Neural cell (in vitro differentiated cells): Measurements from ENCODE around the gene RAB39B. TPM values are rescaled to one million over a fixed set of nuclear protein-coding genes. Genes with fewer than 3 reads are reported as not detected.

Experiments
- H2AFZ ChIP-seq: fragments of 200-600, 300-800 bp; sonication (generic), shearing (Covaris generic); 2 replicates; pipeline ENCODE4 v1.6.0; 2014; ENCODE audit warnings: low read depth, mild to moderate bottlenecking, antibody characterized with exemption, low read length, moderate library complexity
- H3F3A ChIP-seq: fragments of 200-600 bp; shearing (Covaris generic); 2 replicates; pipeline ENCODE4 v1.6.1; 2016; ENCODE audit warnings: mild to moderate bottlenecking, moderate library complexity, mixed read lengths, antibody characterized with exemption, low read length; ENCODE audit not compliant: insufficient read depth, poor library complexity, severe bottlenecking
- H3K27ac ChIP-seq: fragments of 200-600, 300-800 bp; sonication (generic), shearing (Covaris generic); 2 replicates; pipeline ENCODE4 v1.5.1; 2014; ENCODE audit warnings: mild to moderate bottlenecking, low read length, moderate library complexity
- H3K27me3 ChIP-seq: fragments of 300-800, 200-600 bp; sonication (generic), shearing (Covaris generic); 2 replicates; pipeline ENCODE4 v1.6.0; 2014; ENCODE audit warnings: mild to moderate bottlenecking, low read depth, low read length, moderate library complexity; ENCODE audit not compliant: insufficient read depth
- H3K36me3 ChIP-seq: fragments of 300-800, 200-600 bp; sonication (generic), shearing (Covaris generic); 2 replicates; pipeline ENCODE4 v1.5.1; 2014; ENCODE audit warnings: mild to moderate bottlenecking, antibody characterized with exemption, low read length, moderate library complexity; ENCODE audit not compliant: insufficient read depth
- H3K4me2 ChIP-seq: fragments of 300-800, 200-600 bp; sonication (generic), shearing (Covaris generic); 2 replicates; pipeline ENCODE4 v1.6.0; 2014; ENCODE audit warnings: mild to moderate bottlenecking, low read length
- H3K4me3 ChIP-seq: fragments of 300-800, 200-600 bp; sonication (generic), shearing (Covaris generic); 2 replicates; pipeline ENCODE4 v1.5.1; 2014; ENCODE audit warnings: mild to moderate bottlenecking, low read length, moderate library complexity
- H3K79me2 ChIP-seq: fragments of 200-600 bp; shearing (Covaris generic); replicated peaks from 2 replicates; pipeline ENCODE4 v1.6.0; 2014; ENCODE audit warnings: mild to moderate bottlenecking, low read length, moderate library complexity; ENCODE audit not compliant: insufficient read depth
- H3K9ac ChIP-seq: fragments of 300-800, 200-600 bp; sonication (generic), shearing (Covaris generic); 2 replicates; pipeline ENCODE4 v1.6.1; 2016; ENCODE audit warnings: mild to moderate bottlenecking, low read length, mixed read lengths
- H3K9me2 ChIP-seq: fragments of 200-600 bp; shearing (Covaris generic); 2 replicates; pipeline ENCODE4 v1.6.1; 2016; ENCODE audit warnings: mild to moderate bottlenecking, low read length, mixed read lengths; ENCODE audit not compliant: insufficient read depth
- H3K9me3 ChIP-seq: fragments of 200-600, 300-800 bp; sonication (generic), shearing (Covaris generic); 2 replicates; pipeline ENCODE4 v1.6.1; 2016; ENCODE audit warnings: mild to moderate bottlenecking, mixed run types, low read length, moderate library complexity, mixed read lengths
- H4K20me1 ChIP-seq: fragments of 200-600 bp; shearing (Covaris generic); 2 replicates; pipeline ENCODE4 v1.6.1; 2016; ENCODE audit warnings: mild to moderate bottlenecking, mixed run types; ENCODE audit not compliant: insufficient read depth
- EP300 ChIP-seq: fragments of 450-650 bp; conservative IDR thresholded peaks from 2 replicates; pipeline ENCODE4 v1.6.1; 2014; ENCODE audit warnings: antibody characterized with exemption, mild to moderate bottlenecking, moderate library complexity; ENCODE audit not compliant: poor library complexity, severe bottlenecking
- EZH2 ChIP-seq: fragments of 200-600, 300-800 bp; shearing (Covaris generic), sonication (generic); IDR thresholded peaks from 2 replicates; pipeline ENCODE4 v1.6.1; 2014; ENCODE audit warnings: antibody characterized with exemption, low read length, borderline replicate concordance, mild to moderate bottlenecking; ENCODE audit not compliant: insufficient read depth, poor library complexity, severe bottlenecking
- MXI1 ChIP-seq: fragments of 450-650 bp; conservative IDR thresholded peaks from 2 replicates; pipeline ENCODE4 v1.6.1; 2014; ENCODE audit warnings: antibody characterized with exemption, mild to moderate bottlenecking; ENCODE audit not compliant: poor library complexity, severe bottlenecking
- POLR2AphosphoS5 ChIP-seq: IDR thresholded peaks from 2 replicates; pipeline ENCODE4 v1.6.1; 2012
- RAD21 ChIP-seq: fragments of 450-650 bp; conservative IDR thresholded peaks from 2 replicates; pipeline ENCODE4 v1.6.1; 2014; ENCODE audit warnings: antibody characterized with exemption, mild to moderate bottlenecking, moderate library complexity
- SMC3 ChIP-seq: fragments of 450-650 bp; conservative IDR thresholded peaks from 2 replicates; pipeline ENCODE4 v1.6.1; 2014; ENCODE audit warnings: antibody characterized with exemption, mild to moderate bottlenecking, moderate library complexity; ENCODE audit not compliant: poor library complexity
- TAF1 ChIP-seq: IDR thresholded peaks from 2 replicates; pipeline ENCODE4 v1.6.1; 2012; ENCODE audit warnings: low read depth
- polyA plus RNA-seq: library from polyadenylated mRNA; depleted of rRNA; stranded (reverse); fragments of >200 nt; gene quantifications from 2 replicates; pipeline ENCODE4 v1.2.3, GENCODE V29; 2014
- TF ChIP-seq, protein P1 (sequence below): fragments of 450-650 bp; IDR thresholded peaks from 2 replicates; pipeline ENCODE4 v1.5.1; 2014; ENCODE audit warnings: antibody characterized with exemption, mild to moderate bottlenecking, moderate library complexity; ENCODE audit not compliant: poor library complexity, severe bottlenecking
- TF ChIP-seq, protein P2 (sequence below): IDR thresholded peaks from 2 replicates; pipeline ENCODE4 v1.6.1; 2012; ENCODE audit warnings: borderline replicate concordance

Gene RAB39B
- polyA plus RNA-seq, 1 donor from 2014 or later: 27.4 TPM

DNA sequence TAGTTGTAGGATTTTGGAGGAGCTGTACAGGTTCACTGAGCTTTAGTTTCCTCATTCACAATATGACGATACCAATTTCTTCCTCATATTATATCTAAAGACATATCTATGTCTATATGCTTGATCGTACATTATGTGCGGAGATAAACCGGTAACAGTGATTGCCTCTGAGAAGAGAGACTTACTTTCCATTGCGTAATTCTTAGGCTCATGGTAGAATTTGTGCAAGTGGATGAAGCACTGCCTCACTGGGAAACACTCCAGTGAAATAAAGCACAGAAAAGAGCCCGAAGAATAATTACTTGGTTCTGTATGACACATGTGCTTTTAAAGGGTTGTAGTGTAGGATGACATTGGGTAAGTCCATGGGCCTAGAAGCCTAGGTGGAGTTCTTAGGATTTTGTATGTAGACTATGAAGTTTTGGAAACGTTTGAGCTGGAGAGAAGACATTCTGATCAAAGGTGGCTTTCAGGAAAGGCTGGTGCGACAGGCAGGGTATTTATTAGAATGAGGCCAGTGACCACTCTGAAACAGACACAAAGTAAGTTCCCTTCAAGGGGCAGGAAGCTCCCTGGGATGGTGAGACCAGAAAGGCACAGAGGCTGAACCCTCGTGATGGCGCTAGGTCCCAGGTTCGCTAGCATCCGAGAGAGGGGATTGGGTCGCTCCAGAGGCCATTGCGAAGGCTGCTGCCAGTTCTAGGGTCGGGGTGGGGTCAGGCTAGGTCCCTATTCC, 48.7 kb downstream of the RAB39B start:
- Histone ChIP-seq H3K4me2 (peak overlapping the region; percentile 48), H4K20me1 (no peaks in the 10 kb centered on the region), H3K79me2 (peaks cover 34% of the 10 kb centered on the region), H3F3A (no peaks in the 10 kb centered on the region), H3K9me2 (no peaks in the 10 kb centered on the region), H2AFZ (peak overlapping the region; percentile 51), H3K36me3 (no peaks in the 10 kb centered on the region), H3K4me3 (peak overlapping the region; percentile 73), H3K9me3 (no peaks in the 10 kb centered on the region), H3K9ac (peak overlapping the region; percentile 90), H3K27ac (peak overlapping the region; percentile 93), H3K27me3 (no peaks in the 10 kb centered on the region)
- TF ChIP-seq, protein P1, sequence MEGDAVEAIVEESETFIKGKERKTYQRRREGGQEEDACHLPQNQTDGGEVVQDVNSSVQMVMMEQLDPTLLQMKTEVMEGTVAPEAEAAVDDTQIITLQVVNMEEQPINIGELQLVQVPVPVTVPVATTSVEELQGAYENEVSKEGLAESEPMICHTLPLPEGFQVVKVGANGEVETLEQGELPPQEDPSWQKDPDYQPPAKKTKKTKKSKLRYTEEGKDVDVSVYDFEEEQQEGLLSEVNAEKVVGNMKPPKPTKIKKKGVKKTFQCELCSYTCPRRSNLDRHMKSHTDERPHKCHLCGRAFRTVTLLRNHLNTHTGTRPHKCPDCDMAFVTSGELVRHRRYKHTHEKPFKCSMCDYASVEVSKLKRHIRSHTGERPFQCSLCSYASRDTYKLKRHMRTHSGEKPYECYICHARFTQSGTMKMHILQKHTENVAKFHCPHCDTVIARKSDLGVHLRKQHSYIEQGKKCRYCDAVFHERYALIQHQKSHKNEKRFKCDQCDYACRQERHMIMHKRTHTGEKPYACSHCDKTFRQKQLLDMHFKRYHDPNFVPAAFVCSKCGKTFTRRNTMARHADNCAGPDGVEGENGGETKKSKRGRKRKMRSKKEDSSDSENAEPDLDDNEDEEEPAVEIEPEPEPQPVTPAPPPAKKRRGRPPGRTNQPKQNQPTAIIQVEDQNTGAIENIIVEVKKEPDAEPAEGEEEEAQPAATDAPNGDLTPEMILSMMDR: no peak
- TF ChIP-seq SMC3: no peak
- TF ChIP-seq, protein P2, sequence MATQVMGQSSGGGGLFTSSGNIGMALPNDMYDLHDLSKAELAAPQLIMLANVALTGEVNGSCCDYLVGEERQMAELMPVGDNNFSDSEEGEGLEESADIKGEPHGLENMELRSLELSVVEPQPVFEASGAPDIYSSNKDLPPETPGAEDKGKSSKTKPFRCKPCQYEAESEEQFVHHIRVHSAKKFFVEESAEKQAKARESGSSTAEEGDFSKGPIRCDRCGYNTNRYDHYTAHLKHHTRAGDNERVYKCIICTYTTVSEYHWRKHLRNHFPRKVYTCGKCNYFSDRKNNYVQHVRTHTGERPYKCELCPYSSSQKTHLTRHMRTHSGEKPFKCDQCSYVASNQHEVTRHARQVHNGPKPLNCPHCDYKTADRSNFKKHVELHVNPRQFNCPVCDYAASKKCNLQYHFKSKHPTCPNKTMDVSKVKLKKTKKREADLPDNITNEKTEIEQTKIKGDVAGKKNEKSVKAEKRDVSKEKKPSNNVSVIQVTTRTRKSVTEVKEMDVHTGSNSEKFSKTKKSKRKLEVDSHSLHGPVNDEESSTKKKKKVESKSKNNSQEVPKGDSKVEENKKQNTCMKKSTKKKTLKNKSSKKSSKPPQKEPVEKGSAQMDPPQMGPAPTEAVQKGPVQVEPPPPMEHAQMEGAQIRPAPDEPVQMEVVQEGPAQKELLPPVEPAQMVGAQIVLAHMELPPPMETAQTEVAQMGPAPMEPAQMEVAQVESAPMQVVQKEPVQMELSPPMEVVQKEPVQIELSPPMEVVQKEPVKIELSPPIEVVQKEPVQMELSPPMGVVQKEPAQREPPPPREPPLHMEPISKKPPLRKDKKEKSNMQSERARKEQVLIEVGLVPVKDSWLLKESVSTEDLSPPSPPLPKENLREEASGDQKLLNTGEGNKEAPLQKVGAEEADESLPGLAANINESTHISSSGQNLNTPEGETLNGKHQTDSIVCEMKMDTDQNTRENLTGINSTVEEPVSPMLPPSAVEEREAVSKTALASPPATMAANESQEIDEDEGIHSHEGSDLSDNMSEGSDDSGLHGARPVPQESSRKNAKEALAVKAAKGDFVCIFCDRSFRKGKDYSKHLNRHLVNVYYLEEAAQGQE: no peak
- no peak for TF ChIP-seq RAD21
- no peak for TF ChIP-seq MXI1
- no peak for TF ChIP-seq EP300
- TF ChIP-seq TAF1: no peak

DNA sequence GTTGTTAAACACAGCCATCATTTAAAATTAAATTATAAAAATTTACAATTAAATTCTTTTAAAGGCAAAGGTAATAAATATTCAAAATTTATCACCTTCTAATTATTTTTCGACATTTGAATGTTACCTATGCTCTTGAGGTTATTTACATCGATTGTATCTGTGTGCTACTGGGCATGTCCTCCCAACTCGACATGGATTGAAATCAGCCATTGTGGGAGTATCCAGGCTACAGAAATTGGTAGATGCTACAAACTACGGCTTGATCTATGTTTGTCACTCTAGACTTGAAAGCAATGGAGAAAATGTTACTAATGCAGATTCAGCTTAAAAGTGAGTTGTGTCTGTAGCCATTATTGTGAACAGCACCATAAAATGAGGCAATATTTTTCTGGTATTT, 50.6 kb downstream of the RAB39B start:
- TF ChIP-seq TAF1 (no peak), RAD21 (no peak), SMC3 (no peak)
- no peaks in the 10 kb centered on the region for H3F3A ChIP-seq
- H3K27ac ChIP-seq: no peak overlapping the region
- no peaks in the 10 kb centered on the region for H3K9me2 ChIP-seq
- no peak overlapping the region for H3K9ac ChIP-seq
- H3K36me3 ChIP-seq: no peaks in the 10 kb centered on the region
- no peak overlapping the region for H2AFZ ChIP-seq
- peaks cover 15% of the 10 kb centered on the region for H3K79me2 ChIP-seq
- H3K4me3 ChIP-seq: no peak overlapping the region
- H3K4me2 ChIP-seq: no peak overlapping the region
- H3K9me3 ChIP-seq: no peaks in the 10 kb centered on the region
- H4K20me1 ChIP-seq: no peaks in the 10 kb centered on the region
- H3K27me3 ChIP-seq: no peaks in the 10 kb centered on the region

DNA sequence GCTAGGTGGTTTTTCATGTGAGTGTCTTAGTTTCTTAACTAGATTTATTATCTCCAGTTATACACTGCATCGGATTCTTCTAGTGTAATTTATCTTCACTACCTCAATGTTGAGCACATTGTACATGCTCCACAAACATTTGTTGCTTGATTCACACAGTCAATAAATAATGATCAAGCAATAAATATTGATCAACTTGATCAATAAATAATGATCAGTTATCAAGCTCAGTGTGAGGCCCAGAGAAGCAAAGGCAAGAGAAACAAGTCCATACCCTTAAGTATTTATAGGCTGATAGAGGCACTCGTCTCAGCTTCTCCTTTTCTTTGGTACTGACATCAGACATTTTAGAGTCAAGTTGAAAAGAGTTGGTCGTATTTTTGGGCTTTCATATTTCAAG, 53.1 kb downstream of the RAB39B start:
- no peak for TF ChIP-seq RAD21
- TF ChIP-seq EZH2: no peak
- TF ChIP-seq TAF1: no peak
- TF ChIP-seq, protein P2: no peak
- no peak for TF ChIP-seq SMC3
- TF ChIP-seq EP300: no peak
- no peak for TF ChIP-seq MXI1
- TF ChIP-seq, protein P1: no peak
- no peak for TF ChIP-seq POLR2AphosphoS5

More for the DNA sequence above, 53.1 kb downstream of the RAB39B start:
- no peak overlapping the region for H3K4me2 ChIP-seq
- H3K36me3 ChIP-seq: no peaks in the 10 kb centered on the region
- H4K20me1 ChIP-seq: no peaks in the 10 kb centered on the region
- H3K27ac ChIP-seq: no peak overlapping the region
- H2AFZ ChIP-seq: no peak overlapping the region
- no peaks in the 10 kb centered on the region for H3K9me3 ChIP-seq
- H3K9me2 ChIP-seq: no peaks in the 10 kb centered on the region
- H3K27me3 ChIP-seq: no peaks in the 10 kb centered on the region
- H3K4me3 ChIP-seq: no peak overlapping the region
- H3K9ac ChIP-seq: no peak overlapping the region
- H3K79me2 ChIP-seq: no peaks in the 10 kb centered on the region
- no peaks in the 10 kb centered on the region for H3F3A ChIP-seq
